Activated CD8-positive, alpha-beta memory T cell treated with anti-CD3 and anti-CD28 coated beads for 36 hours (primary cell): Measurements from ENCODE around the gene MAPK13. TPM values are rescaled to one million over a fixed set of nuclear protein-coding genes. Genes with fewer than 3 reads are reported as not detected.

Source experiments
- CTCF ChIA-PET: fragments of 350-600 bp; sonication (Branson Sonifier 250); formaldehyde crosslinking; loops from one replicate; lab custom pipeline; 2021; ENCODE audit warnings: antibody characterized with exemption; lab: Charles Lee
- POLR2A ChIA-PET: fragments of 350-600 bp; sonication (Branson Sonifier 250); formaldehyde crosslinking; loops from one replicate; lab custom pipeline; 2021; ENCODE audit warnings: antibody characterized with exemption; lab: Charles Lee
- total RNA-seq, 2 experiments: library from RNA; stranded (reverse); gene quantifications; one replicate each; pipeline ENCODE4 v1.2.3, GENCODE V29; 2021

Gene MAPK13
- total RNA-seq, 2 experiments from 2014 or later = 70.1 to 71.1 TPM

DNA sequence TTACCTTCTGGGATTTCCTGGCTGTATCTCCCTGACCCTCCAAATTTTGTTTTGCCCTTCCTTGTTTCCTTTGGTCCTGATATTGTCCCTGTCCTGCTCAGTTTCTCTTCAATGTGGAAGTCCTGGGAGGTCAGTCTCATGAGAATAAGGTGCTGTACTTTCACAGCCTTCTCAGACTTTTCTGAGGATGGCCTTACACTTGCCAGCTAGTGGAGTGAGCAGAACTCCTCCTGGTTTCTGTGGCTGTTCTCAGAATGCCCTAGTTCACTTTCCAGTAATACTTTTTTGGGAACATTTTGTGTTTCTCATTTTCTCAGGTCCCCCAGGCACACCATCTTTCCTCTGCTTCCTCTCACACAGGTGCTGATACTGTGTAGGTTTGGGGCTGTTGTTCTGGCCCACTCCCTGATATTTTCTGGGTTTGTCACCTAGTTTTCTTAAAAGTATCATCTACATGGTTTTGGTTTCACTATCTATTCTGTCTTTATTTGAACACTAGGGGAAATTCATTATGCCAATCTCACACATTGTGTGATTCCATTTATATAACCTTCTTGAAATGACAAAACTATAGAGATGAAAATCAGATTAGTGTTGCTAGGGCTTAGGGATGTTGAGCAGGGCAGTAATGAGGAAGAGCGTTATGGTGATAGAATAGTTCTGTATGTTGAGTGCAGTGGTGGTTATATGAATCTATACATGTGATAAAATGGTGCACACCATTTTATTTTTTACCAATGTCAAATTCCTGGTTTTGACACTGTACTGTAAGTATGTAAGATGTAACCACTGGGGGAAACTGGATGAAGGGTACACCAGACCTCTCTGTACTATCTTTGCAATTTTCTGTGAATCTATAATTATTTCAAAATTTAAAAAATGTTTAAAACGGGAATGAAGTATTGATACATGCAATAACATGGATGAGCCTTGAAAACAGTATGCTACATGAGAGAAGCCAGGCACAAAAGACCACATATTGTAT, 39.0 kb downstream of the MAPK13 start:
- ChIA-PET CTCF (no interaction called here), POLR2A (no interaction called here)

DNA sequence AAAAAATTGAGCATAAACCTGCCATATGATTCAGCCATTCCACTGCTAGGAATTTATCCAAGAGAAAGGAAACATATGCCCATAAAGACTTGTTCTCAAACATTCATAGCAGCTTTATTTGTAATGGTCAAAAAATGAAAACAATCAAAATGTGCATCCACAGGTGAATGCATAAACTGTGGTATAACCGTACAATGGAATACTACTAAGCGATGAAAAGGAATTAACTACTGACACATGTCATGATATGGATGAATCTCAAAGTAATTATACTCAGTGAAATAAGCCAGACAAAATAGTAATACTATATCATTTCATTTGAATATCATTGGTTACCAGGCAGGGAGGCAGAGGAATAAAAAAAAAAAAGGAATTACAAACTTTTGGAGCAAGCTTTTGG, 40.4 kb downstream of the MAPK13 start:
- ChIA-PET CTCF (no interaction called here), POLR2A (interaction anchor here (0.6 kb wide), 1 partner anchor 153 kb away, joined by 3 read pairs; no protein-coding TSS in a partner anchor)

DNA sequence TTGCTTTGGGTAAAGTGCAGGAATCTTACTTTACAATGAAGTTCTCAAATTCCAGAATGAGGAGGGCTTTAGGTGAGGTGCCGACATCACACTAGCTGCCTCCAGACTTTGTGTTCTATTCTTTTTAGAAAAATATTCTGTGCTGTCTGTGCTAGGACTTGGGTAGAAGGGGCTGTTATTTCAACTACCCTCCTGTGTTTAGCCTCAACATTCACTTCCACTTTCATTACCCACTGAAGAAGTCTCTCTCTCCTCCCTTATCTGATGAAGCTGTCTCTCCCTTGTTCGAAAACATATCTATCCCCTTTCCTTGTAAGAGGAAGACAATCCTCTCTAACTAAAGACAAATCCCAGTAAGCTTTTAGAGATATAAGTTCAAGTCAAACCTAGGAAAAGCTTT, 41.3 kb downstream of the MAPK13 start:
- ChIA-PET POLR2A (no interaction called here), CTCF (no interaction called here)

DNA sequence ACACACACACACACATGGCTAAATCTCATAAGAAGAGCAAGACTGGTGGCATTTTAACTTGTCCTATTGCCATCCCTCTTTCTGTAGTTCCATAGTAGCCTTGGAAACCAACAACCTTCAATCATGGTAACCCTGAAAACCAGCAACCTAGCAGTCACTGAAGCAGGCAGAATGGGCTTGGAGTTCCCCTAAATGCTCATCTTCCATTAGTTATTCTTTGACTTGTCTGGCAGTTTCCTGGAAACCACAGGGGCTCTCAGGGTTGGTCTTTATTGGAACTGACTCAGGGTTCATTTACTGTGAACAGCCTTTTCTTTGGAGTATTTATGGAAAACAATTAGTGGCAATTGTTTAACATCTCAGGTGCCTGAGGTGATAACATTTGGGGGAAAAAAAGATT, 46.9 kb downstream of the MAPK13 start:
- POLR2A ChIA-PET = no interaction called here
- CTCF ChIA-PET = no interaction called here

DNA sequence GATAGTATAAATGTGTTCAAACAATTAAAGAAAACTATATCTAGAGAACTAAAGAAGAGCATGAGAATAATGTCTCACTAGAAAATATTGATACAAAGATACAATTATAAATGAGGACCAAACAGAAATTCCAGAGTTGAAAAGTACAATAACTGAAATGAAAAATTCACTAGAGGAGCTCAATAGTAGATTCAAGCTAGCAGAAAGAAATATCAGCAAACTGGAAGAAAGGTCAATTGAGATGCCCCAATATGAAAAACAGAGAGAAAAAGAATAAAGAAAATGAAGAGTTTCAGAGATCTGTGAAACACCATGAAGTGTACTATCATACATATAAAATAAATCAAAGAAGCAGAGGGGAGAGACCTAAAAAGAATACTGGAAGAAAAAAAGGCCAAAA, 48.2 kb downstream of the MAPK13 start:
- ChIA-PET CTCF (no interaction called here), POLR2A (no interaction called here)

DNA sequence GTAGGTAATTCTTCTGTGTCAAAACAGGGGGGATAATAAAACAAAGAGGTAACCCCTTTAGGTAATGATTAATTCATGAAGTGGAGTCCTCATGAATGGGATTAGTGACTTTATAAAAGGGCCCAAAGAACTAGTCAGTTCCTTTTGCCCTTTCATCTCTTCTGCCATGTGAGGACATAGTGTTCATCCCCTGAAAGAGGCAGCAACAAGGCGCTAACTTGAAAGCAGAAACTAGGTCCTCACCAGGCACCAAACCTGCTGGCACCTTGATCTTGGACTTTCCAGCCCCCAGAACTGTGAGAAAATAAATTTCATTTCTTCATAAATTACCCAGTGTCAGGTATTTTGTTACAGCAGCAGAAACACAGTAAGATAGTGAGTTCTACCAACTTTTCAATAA, 49.8 kb downstream of the MAPK13 start:
- ChIA-PET POLR2A (no interaction called here), CTCF (no interaction called here)

DNA sequence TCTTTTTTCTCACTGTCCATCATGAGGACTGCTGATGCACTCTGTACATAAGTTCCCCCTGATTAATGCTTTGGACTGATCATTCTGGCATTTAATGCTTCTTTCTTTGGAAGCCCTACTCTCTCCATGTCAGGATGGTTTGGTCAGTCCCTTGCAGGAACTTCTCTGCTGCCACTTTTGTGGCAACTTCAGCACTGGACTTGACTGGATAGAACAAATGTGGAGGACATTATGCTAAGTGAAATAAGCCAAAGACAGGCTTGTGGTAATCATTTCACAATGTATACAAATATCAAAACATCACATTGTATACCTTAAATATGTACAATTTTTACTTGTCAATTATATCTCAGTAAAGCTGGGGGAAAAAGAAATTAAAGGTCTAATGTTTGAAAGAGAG, 54.0 kb downstream of the MAPK13 start:
- POLR2A ChIA-PET = no interaction called here
- CTCF ChIA-PET = interaction anchor here (0.8 kb wide), 1 partner anchor 20 kb away, joined by 6 read pairs; no protein-coding TSS in a partner anchor

DNA sequence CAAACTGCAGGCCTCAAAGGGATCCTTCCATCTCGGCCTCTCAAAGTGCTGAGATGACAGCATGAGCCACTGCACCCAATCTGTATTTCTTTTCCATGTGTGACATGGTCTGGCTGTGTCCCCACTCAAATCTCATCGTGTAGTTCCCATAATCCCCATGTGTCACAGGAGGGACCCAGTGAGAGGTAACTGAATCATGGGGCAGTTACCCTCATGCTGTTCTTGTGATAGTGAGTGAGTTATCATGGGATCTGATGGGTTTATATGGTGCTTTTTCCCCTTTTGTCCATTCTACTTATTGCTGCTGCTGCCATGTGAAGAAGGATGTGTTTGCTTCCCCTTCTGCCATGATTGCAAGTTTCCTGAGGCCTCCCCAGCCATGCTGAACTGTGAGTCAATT, 55.9 kb downstream of the MAPK13 start:
- CTCF ChIA-PET = no interaction called here
- POLR2A ChIA-PET = no interaction called here

DNA sequence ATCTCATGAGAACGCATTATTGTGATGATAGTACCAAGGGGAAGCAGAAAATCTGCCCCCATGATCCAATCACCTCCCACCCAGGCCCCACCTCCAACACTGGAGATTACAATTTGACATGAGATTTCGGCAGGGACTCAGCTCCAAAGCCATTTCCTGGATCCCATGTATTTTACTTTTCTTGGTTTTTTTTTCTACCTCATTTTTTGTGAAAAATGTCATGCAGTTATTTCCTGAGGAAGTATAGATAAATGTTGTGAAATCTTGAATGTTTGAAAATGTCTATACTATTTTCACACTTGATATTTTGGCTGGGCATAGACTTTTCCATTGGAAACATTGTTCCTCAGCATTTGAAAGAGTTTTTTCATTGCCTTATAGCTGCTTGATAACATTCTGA, 57.1 kb downstream of the MAPK13 start:
- CTCF ChIA-PET = no interaction called here
- POLR2A ChIA-PET = interaction anchor here (0.8 kb wide), 1 partner anchor 230 kb away, joined by 3 read pairs; no protein-coding TSS in a partner anchor

Other genes starting within 250 kb of the MAPK13 start
- gene SRPK1, start 209.4 kb upstream of the MAPK13 start, total RNA-seq = 100 to 1,000 TPM; 130 to 138 TPM
- gene SLC26A8, start 105.9 kb upstream of the MAPK13 start, total RNA-seq = not detected
- gene MAPK14, start 102.7 kb upstream of the MAPK13 start, total RNA-seq = 10 to 100 TPM; 41.6 to 44.7 TPM
- 10 to 100 TPM; 19.3 to 20.4 TPM for gene BRPF3, start 66.2 kb downstream of the MAPK13 start, total RNA-seq
- gene PNPLA1, start 139.5 kb downstream of the MAPK13 start, total RNA-seq = not detected
- not detected for gene BNIP5, start 206.4 kb downstream of the MAPK13 start, total RNA-seq